Effector memory CD4-positive, alpha-beta T cell (primary cell): Measurements from ENCODE around the gene PPM1L.

Experiments
- DNase-seq, 3 donors: peaks; one replicate each; pipeline ENCODE4 v3.0.0-alpha.2; 2020
- H3K27ac ChIP-seq: 2 replicates; pipeline ENCODE4 v1.7.0; 2013; ENCODE audit warnings: mild to moderate bottlenecking, low read length, moderate library complexity; ENCODE audit not compliant: insufficient read depth, poor library complexity, severe bottlenecking
- H3K27me3 ChIP-seq: replicated peaks from 2 replicates; pipeline ENCODE4 v1.7.0; 2013; ENCODE audit warnings: mild to moderate bottlenecking, low read length; ENCODE audit not compliant: insufficient read depth, control insufficient read depth, poor library complexity, severe bottlenecking
- H3K36me3 ChIP-seq: 2 replicates; pipeline ENCODE4 v1.7.0; 2013; ENCODE audit warnings: mild to moderate bottlenecking, low read length, moderate library complexity; ENCODE audit not compliant: control insufficient read depth, insufficient read depth
- H3K4me1 ChIP-seq: 2 replicates; pipeline ENCODE4 v1.7.0; 2013; ENCODE audit warnings: low read length, mild to moderate bottlenecking; ENCODE audit not compliant: control insufficient read depth, insufficient read depth, poor library complexity, severe bottlenecking
- H3K4me3 ChIP-seq: 2 replicates; pipeline ENCODE4 v1.7.0; 2013; ENCODE audit warnings: low read length, low read depth, mild to moderate bottlenecking; ENCODE audit not compliant: insufficient read depth, poor library complexity, severe bottlenecking
- H3K9me3 ChIP-seq: 2 replicates; pipeline ENCODE4 v1.7.0; 2013; ENCODE audit warnings: mild to moderate bottlenecking, low read length, moderate library complexity; ENCODE audit not compliant: control insufficient read depth

Gene PPM1L

DNA sequence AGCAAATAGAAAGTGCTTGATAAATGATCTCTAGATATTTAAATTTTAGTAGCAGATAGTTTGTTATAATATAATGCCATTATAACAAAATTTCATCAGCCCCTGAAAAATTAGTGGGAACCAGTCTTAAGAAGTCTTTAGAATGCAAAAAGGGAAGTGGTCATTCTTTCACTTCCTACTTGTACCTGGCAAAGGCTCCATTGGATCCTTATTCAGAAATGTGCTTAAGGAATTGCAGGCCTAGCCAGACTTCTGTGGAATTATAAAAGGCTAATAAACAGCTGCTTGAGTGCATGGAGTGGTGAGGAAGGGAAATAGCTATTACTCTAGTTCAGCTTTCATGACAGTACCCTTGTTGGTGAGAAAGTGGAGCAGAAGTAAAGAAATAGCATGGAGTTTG lies 24.2 kb downstream of the PPM1L start:
- Histone ChIP-seq H3K4me3 (no peak overlapping the region), H3K4me1 (no peaks in the 10 kb centered on the region), H3K27ac (no peak overlapping the region), H3K36me3 (no peaks in the 10 kb centered on the region), H3K9me3 (no peaks in the 10 kb centered on the region), H3K27me3 (no peaks in the 10 kb centered on the region)
- no peak for DNase-seq

DNA sequence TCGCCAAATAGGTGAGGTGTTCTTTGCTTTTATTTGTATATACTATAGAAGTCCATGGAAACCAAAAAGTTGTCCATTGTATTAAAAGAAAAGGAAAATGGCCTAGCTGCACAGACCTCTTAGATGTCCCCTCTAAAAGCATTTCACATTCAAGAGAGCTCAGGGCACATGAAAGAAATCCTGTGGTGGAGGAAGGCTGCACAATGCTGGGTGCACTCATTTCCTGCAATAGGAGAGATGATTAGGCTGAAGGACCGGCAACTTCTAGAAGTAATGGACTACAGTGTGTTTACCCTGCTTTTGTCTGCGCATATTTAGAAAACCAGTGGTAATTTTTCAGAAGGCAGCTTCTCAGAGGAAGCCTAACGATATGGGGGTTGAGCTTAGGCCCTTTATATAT lies 25.4 kb downstream of the PPM1L start:
- Histone ChIP-seq H3K4me3 (no peak overlapping the region), H3K36me3 (no peaks in the 10 kb centered on the region), H3K9me3 (no peaks in the 10 kb centered on the region), H3K27me3 (no peaks in the 10 kb centered on the region), H3K27ac (no peak overlapping the region), H3K4me1 (no peaks in the 10 kb centered on the region)
- DNase-seq = no peak

DNA sequence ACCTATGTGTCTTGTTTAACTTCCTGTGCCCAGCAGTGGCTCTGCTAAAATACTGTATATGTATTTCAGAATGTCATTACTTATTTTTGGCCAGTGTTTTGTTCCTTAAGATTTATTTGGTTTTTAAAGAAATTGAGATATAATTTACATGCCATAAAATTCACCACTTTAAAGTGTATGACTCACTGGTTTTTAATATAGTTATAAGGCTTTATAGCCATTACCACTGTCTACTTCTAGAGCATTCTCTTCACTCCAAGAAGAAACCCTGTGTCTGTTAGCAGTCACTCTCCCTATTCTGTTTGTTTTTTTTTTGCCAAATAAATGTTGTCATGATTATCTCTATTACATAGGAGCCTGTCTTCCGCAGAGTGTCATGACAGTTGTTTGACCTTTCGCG lies 25.8 kb downstream of the PPM1L start:
- Histone ChIP-seq H3K27ac (no peak overlapping the region), H3K4me3 (no peak overlapping the region), H3K9me3 (no peaks in the 10 kb centered on the region), H3K36me3 (no peaks in the 10 kb centered on the region), H3K27me3 (no peaks in the 10 kb centered on the region), H3K4me1 (no peaks in the 10 kb centered on the region)
- no peak for DNase-seq

DNA sequence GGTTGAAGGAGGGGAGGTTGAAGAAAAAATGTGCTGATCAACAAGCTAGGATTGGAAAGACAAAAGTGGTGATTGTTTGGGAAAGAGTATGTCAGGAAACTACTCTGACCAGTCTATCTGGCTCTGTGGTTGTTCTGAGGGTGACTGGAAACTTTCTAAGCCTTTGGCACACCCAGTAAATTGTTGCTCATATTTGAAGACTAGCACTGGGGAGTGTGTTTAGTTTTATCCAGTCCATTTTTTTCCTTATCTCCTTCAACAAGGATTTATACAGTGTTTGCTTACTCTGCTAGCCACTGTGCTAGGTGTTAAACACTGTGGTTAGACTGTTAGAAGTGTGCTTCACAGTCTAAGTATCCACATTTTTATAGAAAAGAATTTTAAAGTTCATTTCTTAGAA lies 28.8 kb downstream of the PPM1L start:
- Histone ChIP-seq H3K9me3 (peaks cover 6% of the 10 kb centered on the region), H3K27me3 (no peaks in the 10 kb centered on the region), H3K36me3 (no peaks in the 10 kb centered on the region), H3K27ac (no peak overlapping the region), H3K4me3 (no peak overlapping the region), H3K4me1 (no peaks in the 10 kb centered on the region)
- DNase-seq = no peak

DNA sequence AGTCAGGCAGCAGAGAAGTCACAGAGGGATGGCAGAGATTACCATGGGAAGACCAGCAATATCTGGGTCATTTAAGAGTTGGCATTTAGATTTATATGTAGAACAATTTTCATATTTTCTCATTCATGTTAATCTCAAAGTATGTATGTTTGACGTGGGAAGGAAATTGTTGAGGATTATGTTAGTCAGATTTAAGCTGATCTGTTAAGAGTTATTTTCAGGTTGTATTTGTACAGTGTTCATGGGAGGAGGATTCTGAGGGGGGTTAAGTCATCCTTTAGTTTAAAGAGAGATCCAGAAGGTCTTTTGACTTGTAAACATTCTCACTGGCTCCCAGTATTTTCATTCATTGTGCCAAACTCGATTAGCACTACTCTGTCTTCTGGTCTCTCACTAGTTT lies 34.7 kb downstream of the PPM1L start:
- no peak overlapping the region for H3K4me3 ChIP-seq
- H3K4me1 ChIP-seq = no peaks in the 10 kb centered on the region
- H3K9me3 ChIP-seq = peaks cover 6% of the 10 kb centered on the region
- no peak overlapping the region for H3K27ac ChIP-seq
- DNase-seq = no peak
- H3K36me3 ChIP-seq = no peaks in the 10 kb centered on the region
- no peaks in the 10 kb centered on the region for H3K27me3 ChIP-seq

DNA sequence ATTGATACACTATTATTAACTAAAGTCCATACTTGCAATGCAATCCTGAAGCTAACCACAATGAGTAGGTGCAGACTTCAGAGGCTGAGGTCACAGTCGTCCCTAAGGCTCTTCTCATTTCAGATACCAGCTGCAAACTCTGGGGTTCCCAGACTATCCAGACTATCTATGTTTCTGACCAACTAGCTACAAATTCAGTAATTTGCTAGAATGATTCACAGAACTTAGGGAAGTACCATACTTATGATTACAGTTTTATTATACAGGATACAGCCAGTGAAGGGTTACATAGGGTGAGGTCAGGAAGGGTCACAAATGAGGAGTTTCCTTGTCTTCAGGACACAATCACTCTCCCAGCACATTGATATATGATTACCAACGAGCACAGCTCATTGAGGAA lies 36.5 kb downstream of the PPM1L start:
- H3K36me3 ChIP-seq = no peaks in the 10 kb centered on the region
- no peak for DNase-seq
- H3K27me3 ChIP-seq = no peaks in the 10 kb centered on the region
- no peak overlapping the region for H3K27ac ChIP-seq
- peaks cover 6% of the 10 kb centered on the region for H3K9me3 ChIP-seq
- H3K4me3 ChIP-seq = no peak overlapping the region
- no peaks in the 10 kb centered on the region for H3K4me1 ChIP-seq

DNA sequence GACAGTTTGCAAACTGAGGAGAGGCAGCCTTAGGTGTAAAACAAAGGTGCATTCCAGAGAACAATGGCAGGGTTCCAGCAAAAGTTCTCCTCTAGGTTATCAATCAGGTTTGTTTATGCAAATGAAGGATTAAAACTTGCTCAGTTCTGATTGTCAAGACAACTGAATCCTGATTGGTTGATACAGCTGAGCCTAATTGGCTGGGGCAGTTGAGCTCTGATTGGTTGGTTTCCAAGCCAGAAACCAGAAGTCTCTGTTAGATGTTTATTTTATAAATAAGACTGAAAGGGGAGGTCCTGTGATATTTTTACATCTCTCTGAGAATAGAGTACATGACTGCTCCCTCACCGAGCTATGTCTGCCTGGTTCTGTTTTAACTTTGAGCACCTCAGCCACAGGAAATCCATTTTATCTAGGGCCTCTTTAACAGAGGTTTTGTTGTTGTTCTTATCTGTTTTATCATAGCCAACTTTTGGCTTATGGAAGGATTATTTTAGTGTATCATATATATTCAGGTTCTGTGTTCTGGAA lies 37.8 kb downstream of the PPM1L start:
- no peak overlapping the region for H3K27ac ChIP-seq
- no peaks in the 10 kb centered on the region for H3K36me3 ChIP-seq
- no peaks in the 10 kb centered on the region for H3K9me3 ChIP-seq
- DNase-seq = no peak
- H3K4me3 ChIP-seq = no peak overlapping the region
- H3K27me3 ChIP-seq = no peaks in the 10 kb centered on the region
- H3K4me1 ChIP-seq = no peaks in the 10 kb centered on the region

DNA sequence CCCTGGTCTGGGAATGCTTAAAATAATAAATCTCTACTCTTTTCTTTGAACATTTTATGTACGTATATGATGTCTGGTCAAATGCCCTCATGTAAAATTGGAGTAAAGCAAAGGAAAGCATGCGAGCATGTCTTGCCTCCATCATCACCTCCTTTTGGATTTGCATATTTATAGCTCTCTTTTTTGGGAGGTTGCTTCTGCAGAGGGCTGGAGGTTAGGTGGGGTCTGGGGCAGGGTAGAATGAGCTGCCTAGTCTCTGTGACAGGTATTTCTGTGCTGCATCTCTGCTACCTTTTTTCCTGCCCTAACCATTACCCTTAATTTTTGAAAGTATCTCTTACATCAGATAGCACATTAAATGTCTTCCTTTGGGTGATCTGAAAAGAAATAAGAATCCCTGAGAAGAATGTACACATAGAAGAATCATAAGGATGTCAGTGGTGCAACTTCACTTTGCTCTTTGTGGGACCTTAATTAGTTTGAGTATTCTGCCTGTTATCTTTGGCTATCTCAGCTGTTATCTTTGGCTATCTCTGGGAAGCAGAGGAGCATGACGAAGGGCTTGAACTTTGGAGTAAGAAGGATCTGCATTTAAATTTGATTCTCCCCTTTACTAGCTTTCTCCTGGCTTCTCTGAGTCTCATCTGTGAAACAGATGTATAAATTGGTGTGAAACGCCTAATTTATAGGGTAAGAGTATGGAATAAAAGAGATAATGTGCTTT lies 40.2 kb downstream of the PPM1L start:
- no peaks in the 10 kb centered on the region for H3K4me1 ChIP-seq
- no peak for DNase-seq
- no peaks in the 10 kb centered on the region for H3K36me3 ChIP-seq
- no peaks in the 10 kb centered on the region for H3K27me3 ChIP-seq
- no peak overlapping the region for H3K4me3 ChIP-seq
- H3K9me3 ChIP-seq = no peaks in the 10 kb centered on the region
- no peak overlapping the region for H3K27ac ChIP-seq

DNA sequence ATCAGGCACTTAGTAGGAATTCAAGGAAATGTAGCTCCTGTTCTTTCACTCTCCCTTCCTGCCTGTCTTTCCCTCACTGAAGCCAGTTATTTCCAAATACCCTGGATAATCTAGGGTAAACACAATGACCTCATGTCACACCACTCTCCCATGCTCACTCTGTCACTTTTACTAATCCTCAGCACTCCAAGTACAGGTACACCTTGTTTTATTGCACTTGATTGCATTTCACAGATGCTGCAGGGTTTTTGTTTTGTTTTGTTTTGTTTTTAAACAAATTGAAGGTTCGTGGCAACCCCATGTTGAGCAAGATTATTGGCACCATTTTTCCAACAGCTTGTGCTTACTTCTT lies 40.8 kb downstream of the PPM1L start:
- Histone ChIP-seq H3K27me3 (no peaks in the 10 kb centered on the region), H3K4me3 (no peak overlapping the region), H3K36me3 (no peaks in the 10 kb centered on the region), H3K27ac (no peak overlapping the region), H3K9me3 (no peaks in the 10 kb centered on the region), H3K4me1 (no peaks in the 10 kb centered on the region)
- DNase-seq = no peak

DNA sequence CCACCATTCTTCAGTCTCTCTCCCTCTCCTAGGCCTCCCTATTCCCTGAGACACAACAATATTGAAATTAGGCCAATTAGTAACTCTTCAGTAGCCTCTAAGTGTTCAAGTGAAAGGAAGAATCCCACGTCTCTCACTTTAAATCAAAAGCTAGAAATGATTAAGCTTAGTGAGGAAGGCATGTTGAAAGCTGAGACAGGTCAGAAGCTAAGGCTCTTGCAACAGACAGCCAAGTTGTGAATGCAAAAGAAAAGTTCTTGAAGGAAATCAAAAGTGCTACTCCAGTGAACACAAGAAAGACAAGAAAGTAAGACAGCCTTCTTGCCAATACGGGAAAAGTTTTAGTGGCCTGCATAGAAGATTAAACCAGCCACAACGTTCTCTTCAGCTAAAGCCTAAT lies 41.3 kb downstream of the PPM1L start:
- Histone ChIP-seq H3K27ac (no peak overlapping the region), H3K36me3 (no peaks in the 10 kb centered on the region), H3K4me3 (no peak overlapping the region), H3K27me3 (no peaks in the 10 kb centered on the region), H3K9me3 (no peaks in the 10 kb centered on the region), H3K4me1 (no peaks in the 10 kb centered on the region)
- no peak for DNase-seq
